Posterior cingulate gyrus (tissue), 11 donors: ENCODE measurements around the gene YTHDC2.

ENCODE experiments used
- DNase-seq, 10 donors: peaks; one replicate each; pipeline versions ENCODE4 v3.0.0 to v3.0.0-alpha.2; 2020 to 2021; ENCODE audit warnings: mixed read lengths in 3 of 10
- intact Hi-C: fragments of 100-400 bp; cut with DNase I; formaldehyde crosslinking; loops from one replicate; pipeline ENCODE4 v1.15.1; 2023

Gene YTHDC2

DNA sequence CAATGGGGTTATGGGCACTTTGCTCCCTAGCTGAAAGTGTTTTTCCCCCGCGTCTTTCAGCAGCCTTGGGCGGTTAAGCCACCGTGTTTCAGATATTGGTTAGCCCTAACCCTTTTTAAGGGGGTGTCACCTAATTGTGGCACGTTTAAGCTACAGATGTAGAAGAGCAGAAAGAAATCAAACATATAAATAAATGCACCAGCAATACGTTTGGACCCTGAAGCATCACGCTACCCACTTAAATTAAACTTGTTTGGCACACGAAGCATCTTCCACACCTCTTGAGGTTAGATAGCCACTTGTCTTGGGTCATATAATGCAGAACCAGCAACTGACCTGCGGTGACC is 768 bp downstream of the YTHDC2 start:
- DNase-seq = no peak
- intact Hi-C loops = loop anchor here (5.0 to 10.0 kb wide), 3 partner anchors 91 to 537 kb away; partner anchors contain the start of gene DCP2

DNA sequence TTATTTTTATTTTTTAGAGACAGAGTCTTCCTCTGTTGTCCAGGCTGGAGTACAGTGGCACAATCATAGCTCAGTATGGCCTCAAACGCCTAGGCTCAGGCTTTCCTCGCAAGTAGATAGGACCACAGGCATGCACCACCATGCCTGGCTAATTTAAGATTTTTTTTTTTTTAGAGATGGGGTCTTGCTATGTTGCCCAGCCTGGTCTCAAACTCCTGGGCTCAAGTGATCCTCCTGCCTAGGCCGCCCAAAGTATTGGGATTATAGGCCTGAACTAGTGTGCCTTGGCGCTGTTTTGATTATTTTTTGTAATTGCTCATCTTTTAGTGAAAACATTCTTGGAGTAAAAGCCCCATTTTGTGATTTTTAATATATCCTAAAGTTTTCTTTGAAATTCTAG is 5.4 kb downstream of the YTHDC2 start:
- DNase-seq = no peak
- intact Hi-C loops = loop anchor here (10.0 kb wide), 1 partner anchor 86 kb away; no protein-coding TSS in a partner anchor

DNA sequence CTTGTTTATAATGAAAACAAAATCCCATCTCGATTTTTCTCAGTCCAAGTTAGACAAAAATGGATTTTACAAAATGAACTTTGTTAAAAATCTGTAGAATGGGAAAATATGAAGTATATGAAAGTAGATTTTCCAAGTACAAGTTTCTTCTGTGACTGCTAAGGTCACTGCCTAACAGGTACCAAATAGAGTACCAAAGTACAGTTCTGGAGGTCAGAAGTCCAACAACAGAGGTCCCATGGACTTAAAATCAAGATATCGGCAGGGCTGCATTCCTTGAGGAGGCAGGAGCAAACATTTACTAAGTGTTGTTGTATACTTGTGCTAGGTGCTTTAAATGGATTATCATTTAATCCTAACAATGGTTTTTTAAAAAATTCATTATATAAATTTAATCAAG is 5.9 kb downstream of the YTHDC2 start:
- no peak for DNase-seq
- intact Hi-C loops = loop anchor here (10.0 kb wide), 1 partner anchor 85 kb away; no protein-coding TSS in a partner anchor

DNA sequence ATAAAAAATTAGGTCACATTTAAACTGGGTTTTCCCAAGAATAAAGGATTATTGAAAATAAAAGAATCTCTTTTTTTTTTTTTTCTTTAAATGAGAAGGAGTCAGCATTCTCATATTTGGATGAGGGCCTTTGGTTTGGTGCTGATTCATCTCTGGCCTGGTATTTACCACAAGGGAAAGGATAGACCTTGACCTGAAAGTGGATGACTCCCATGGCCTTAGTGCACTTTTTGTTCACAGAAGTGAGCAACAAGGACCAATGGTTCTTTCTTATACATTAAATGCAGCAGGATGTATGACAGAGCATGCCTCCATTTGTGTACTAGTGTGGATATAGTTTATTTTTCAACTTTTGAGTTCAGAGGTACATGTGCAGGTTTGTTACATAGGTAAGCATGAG is 6.9 kb downstream of the YTHDC2 start:
- intact Hi-C loops = no loop called here

DNA sequence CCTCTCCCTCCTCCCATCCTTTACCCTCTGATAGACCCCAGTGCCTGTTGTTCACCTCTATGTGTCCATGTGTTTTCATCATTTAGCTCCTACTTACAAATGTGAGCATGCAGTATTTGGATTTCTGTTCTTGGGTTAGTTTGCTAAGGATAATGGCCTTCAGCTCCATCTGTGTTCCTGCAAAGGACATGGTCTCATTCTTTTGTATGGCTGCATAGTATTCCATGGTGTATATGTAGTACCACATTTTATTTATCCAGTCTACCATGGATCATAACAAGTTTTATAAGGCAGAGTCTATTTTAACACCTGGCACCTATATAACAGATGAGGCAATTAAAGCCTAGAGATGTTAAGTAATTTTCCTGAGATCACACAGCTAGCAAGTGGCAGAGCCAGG is 7.4 kb downstream of the YTHDC2 start:
- no peak for DNase-seq
- intact Hi-C loops = no loop called here

More for the DNA sequence above, 6.9 kb downstream of the YTHDC2 start:
- DNase-seq = no peak

DNA sequence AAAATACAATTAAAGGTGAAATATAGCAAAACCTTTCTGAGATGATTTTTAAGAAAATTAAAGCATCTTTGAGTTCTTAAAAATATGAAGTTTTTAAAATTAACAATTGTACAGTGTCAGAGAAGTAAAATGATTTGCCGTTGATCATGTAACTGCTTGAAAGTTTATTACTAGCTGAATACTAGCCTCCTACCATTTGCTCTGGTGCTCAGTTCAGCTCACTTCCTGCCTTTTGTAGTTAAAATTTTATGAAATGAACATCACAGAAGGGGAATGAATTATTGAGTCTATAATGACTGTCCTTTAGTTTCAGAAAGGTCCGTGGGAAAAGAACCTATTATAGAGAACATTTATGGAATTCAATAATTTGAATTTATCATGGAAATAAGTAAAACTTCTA is 9.7 kb downstream of the YTHDC2 start:
- intact Hi-C loops = no loop called here
- no peak for DNase-seq

DNA sequence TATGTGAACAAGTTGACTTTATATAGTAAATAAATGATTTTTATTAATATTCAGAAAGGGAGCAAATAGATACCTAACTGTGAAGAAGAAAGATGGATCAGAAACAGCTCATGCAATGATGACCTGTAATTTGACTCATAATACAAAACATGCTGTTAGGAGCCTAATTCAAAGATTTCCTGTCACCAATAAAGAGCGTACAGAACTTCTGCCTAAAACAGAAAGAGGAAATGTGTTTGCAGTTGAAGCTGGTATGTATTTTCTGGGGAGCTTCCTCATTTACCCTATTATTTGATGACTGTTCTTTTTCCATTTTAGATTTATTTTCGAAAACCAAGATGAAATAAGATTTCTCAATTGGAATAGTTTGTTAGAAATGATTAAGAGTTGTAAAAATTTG is 11.4 kb downstream of the YTHDC2 start:
- no peak for DNase-seq
- intact Hi-C loops = no loop called here

DNA sequence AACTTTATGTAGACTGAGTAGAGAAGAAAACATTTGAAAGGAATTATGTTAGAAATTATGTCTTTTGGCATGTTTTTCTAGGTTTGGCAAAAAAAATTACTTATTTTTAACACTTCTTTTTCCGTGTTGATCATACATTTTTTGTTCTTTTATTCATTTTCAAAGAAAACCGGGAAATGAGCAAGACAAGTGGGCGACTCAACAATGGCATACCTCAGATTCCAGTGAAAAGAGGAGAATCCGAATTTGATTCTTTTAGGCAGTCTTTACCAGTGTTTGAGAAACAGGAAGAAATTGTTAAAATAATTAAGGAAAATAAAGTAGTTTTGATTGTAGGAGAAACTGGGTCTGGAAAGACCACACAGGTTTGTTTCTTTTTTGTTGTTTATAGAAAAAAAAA is 12.9 kb downstream of the YTHDC2 start:
- DNase-seq = no peak
- intact Hi-C loops = no loop called here

DNA sequence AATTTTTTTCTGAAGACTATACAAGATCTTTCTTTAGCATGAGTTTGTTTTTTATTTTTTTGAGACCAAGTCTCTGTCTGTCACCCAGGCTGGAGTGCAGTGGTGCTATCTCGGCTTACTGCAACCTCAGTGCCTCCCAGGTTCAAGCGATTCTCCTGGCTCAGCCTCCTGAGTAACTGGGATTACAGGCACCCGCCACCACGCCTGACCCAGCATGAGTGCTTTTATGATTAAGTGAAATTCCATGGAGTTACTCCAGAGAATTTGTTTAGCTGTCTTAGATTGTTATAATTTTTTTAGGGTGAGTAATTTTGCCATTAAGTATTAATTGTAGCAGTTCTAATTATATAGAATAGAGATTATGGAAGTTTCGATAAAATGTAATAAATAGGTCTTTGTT is 14.3 kb downstream of the YTHDC2 start:
- intact Hi-C loops = no loop called here

DNA sequence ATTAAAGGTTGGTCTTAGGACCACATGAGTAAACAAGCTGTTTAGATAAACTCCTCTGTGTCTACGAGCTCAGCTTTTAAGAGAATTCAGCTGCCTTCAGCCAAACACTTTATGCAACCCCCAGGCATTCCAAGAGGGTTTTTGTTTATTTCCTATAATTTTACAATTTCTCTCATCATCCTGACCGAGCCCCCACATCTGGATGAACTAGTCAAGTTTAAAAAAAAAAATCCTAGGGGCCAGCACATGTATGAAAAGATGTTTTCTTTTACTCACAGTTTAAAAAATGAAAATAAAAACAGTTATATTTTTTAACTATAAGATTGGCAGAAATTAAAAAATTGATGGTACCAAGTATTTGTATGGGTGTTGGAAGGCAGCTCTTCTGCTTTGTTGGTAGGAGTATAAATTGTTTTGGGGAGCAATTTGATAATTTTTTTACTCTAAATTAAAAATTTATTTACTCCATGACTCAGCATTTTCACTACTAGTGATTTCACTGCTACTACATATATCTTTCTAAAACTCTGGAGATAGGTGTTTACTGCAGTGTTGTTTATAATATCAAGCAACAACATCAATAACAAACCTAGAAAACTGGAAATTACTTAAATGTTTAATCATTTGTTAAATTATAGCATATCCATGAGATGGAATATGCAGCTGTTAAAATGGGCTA is 18.1 kb downstream of the YTHDC2 start:
- no peak for DNase-seq
- intact Hi-C loops = no loop called here

More for the DNA sequence above, 14.3 kb downstream of the YTHDC2 start:
- DNase-seq = no peak

DNA sequence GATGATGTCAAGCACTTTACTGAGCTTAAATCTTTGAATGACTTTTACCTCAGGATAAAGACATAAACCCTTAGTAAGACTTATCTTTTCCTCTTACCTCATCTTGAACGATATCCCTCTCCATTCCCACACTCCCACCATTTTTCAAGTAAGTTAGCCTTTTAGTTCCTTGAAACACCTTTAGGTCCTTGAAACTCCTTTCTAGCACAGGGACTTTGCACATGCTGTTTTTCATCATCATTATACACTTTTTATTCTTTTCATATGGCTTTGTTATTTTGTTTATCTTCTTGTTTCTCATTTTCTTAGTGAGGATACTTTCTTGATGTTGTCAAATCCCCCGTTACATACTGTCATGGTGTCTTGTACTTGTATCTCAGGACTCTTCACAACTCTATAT is 24.8 kb downstream of the YTHDC2 start:
- DNase-seq = no peak
- intact Hi-C loops = no loop called here

DNA sequence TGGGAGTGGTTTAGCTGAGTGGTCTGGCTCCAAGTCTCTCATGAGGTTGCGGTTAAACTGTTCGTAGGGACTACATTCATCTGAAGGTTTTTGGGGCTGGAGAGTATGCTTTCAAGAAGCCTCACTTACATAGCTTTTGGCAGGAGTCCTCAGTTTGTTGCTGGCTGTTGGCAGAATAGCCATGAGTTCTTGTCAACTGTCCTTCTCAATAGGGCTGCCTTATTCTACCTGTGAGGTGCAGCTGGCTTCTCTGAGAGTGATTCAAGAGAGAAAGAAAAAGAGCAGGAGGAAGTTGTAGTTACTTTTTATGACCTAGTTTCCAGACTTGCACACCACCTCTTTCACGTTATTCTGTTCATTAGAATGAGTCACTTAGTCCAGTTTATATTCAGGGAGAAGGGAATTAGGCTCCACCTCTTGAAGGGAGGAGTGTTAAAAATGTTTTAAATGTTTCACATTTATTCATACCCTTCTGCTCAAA is 33.2 kb downstream of the YTHDC2 start:
- intact Hi-C loops = no loop called here
- DNase-seq = no peak

DNA sequence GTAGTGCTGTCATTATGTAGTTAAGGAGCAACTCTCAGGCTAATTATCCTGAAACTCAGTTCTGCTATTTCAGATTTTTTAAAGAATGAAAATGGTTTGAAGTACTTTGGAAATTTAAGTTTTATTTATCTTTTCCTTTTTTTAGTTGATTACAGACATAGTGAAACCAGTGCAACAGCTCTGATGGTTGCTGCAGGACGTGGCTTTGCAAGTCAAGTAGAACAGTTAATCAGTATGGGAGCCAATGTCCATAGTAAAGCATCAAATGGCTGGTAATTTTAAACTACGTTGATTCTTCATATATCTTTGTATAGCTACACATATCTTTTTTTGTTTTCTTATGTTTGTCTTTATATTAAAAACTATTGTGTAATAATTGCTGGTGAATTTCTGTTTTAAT is 34.9 kb downstream of the YTHDC2 start:
- DNase-seq = no peak
- intact Hi-C loops = no loop called here

DNA sequence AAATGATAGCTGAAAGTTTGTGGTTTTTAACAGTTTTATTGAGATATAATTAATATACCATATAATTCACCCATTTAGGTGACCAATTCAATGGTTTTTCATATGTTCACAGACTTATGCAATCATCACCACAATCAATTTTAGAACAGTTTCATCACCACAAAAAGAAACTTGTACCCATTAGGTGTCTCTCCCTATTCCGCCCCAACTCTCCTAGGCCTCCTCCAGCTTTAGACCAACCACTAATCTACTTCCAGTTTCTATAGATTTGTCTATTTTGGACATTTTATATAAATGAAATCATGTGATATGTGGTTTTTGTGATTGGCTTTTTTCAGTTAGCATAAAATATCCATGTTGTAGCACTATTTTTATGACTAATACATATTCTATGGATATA is 38.6 kb downstream of the YTHDC2 start:
- intact Hi-C loops = no loop called here
- no peak for DNase-seq

DNA sequence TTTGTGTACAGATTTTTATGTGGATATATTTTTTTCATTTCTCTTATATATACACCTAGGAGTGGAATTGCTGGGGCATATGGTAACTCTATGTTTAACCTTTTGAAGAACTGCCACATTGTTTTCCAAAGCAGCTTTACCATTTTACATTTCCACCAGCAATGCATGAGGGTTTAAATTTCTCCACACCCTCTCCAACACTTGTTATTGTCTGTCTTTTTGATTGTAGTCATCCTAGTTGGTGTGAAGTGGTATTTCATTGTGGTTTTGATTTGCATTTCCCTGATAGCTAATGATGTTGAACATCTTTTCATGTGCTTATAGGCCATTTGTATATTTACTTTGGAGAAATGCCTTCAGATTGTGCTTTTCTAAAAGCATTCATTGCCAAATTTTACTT is 39.1 kb downstream of the YTHDC2 start:
- no peak for DNase-seq
- intact Hi-C loops = no loop called here

DNA sequence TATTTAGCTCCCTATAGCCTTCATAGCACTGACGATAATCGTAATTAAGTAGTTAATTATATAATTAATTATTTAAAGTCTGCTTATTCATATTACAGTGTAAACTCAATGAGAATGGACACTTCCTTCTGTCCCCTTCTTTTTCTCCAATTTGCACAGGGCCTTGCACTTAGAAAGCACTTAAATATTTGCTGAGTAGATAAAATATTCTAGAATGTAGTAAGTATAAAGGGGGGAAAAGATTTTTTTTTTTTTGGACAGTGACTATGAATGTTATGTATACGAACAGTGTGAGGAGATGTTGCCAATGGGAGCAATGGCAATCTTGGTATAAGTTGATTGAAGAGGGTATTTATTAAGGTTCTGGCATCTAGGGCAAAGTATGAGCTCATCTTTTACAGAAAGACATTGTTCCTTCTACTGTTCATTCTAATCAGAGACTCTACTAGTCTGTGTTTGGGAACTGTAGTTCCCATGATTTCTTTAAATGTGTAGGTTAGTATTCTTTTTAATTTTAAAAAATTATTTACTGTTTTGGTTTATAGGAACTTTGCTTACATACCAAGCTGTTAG is 49.4 kb downstream of the YTHDC2 start:
- intact Hi-C loops = no loop called here
- DNase-seq = no peak

DNA sequence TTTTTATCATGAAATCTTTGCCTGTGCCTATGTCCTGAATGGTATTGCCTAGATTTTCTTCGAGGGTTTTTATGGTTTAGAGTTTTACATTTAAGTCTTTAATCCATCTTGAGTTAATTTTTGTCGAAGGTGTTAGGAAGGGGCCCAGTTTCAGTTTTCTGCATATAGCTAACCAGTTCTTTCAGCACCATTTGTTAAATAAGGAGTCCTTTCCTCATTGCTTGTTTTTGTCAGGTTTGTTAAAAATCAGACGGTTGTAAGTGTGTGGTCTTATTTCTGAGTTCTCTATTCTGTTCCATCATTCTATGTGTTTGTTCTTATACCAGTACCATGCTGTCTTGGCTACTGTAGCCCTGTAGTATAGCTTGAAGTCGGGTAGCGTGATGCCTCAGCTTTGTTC is 55.9 kb downstream of the YTHDC2 start:
- DNase-seq = no peak
- intact Hi-C loops = no loop called here

DNA sequence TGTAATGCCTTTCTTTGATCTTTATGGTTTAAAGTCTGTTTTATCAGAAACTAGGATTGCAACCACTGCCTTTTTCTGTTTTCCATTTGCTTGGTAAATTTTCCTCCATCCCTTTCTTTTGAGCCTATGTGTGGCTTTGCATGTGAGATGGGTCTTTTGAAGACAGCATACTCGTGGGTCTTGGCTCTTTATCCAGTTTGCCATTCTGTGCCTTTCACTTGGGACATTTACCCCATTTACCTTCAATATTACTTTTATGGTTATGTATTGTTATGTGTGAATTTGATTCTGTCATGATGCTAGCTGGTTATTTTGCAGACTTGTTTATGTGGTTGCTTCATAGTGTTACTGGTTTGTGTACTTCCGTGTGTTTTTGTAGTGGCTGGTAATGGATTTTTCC is 59.2 kb downstream of the YTHDC2 start:
- no peak for DNase-seq
- intact Hi-C loops = no loop called here

DNA sequence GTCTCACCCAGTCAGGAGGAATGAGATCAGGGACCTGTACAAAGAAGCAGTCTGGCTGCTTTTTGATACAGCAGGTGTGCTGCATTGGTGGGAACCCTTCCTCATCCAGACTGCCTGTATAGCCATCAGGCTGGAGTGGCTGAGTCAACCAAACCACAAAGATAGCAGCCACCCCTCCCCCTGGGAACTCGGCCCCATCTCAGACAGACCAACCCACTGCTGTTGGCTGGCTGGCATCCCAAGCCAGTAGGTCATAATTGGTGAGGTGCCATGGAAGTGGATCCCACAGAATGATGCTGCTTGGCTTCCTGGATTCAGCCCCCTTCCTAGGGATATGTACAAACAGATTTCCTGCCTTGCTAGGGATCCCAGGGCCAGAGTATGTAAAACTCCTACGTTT is 60.9 kb downstream of the YTHDC2 start:
- DNase-seq = peak in 3 of 10 donors; percentile 12 to 79 (median 43)
- intact Hi-C loops = no loop called here

DNA sequence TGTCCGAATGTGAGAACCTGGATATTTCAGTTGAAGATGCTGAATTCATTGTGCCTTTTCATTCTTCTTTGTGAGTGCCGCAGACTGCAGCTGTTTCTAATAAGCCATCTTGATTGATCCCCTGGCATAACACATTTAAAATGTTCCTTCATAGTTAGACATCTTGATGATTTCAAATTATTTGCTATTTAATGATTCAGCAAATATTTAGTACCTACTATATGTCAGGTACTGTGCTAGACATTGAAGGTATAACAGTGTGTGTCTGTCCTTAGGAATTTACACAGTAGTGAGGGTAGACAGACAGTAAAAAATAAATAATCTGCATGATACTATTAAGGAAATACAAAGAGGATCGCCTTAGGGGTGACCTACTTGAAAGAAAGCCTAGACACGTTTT is 61.6 kb downstream of the YTHDC2 start:
- DNase-seq = no peak
- intact Hi-C loops = no loop called here

DNA sequence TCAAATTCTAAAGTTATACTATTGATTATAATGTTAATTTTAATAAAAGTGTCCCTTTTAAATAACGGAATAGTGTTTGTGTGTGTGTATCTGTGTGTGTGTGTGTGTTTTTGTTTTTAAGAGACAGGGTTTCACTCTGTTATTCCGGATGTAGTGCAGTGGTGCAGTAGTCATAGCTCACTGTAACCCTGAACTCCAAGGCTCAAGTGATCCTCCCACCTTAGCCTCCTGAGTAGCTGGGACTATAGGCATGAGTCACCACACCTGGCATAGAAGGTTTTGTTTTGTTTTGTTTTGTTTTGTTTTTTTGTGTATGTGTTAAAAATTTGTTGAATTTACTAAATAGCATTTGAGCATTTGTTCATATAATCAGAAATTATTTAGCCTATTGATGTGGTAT is 64.6 kb downstream of the YTHDC2 start:
- no peak for DNase-seq
- intact Hi-C loops = no loop called here

DNA sequence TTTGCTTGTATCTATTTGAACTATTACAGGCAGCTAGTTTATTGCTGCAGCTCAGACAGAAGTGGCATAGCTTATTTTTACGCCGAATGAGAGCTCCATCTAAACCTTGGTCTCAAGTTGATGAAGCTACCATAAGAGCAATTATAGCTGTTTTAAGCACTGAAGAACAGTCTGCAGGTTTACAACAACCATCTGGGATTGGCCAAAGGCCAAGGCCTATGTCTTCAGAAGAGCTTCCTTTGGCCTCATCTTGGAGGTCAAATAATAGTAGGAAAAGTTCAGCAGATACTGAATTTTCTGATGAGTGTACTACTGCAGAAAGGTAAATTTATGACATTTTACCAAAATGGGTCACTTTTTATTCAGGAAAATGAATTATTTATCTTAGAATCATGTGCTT is 67.9 kb downstream of the YTHDC2 start:
- intact Hi-C loops = no loop called here
- DNase-seq = no peak

DNA sequence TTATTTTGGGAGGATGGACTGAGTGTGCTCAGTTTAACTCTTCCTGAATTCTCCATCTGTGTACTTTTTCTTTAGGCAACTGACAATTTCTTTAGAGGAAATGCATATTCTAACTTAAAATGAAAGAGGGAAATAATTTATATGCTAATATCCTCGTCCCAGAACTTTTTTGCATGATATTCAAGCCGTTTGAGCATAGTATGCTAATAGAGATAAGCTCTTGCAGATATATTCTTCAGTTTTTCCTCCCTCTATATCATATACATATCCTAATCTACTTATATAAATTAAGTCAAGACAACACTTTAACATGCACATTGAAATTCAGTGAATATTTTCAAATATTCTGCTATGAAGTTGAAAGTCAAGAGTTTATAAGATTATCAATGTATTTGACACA is 84.7 kb downstream of the YTHDC2 start:
- intact Hi-C loops = no loop called here
- DNase-seq = no peak
